Lower leg skin (tissue), 3 donors: ENCODE measurements around the gene IFNG-AS1.

ENCODE experiments used
- CTCF ChIP-seq, 3 donors: fragments of 450-650 bp; IDR thresholded peaks; one replicate each; pipeline ENCODE4 v1.5.1; 2016; ENCODE audit warnings: antibody characterized with exemption in 3 of 3, mild to moderate bottlenecking in 3 of 3, moderate library complexity in 2 of 3
- POLR2A ChIP-seq, 2 donors: fragments of 450-650 bp; IDR thresholded peaks; one replicate each; pipeline ENCODE4 v1.6.1; 2016 to 2017; ENCODE audit warnings: antibody characterized with exemption in 2 of 2, mild to moderate bottlenecking in 1 of 2, moderate library complexity in 1 of 2

GRCh38 chr12:68034567-68034966 lies 45.3 kb downstream of the IFNG-AS1 start:
- no peak for TF ChIP-seq CTCF (IDR thresholded peaks at IDR 0.05)
- no peak for TF ChIP-seq POLR2A (IDR thresholded peaks at IDR 0.05)
